Stomach smooth muscle (tissue), 2 donors: ENCODE results near the gene IRF9.

Experiments used
- H3K27ac ChIP-seq: one replicate; pipeline ENCODE4 v1.7.0; 2013; ENCODE audit warnings: mild to moderate bottlenecking, low read length, inconsistent platforms
- H3K27me3 ChIP-seq, 2 donors: one replicate each; pipeline ENCODE4 v1.7.0; 2013; ENCODE audit warnings: low read length in 2 of 2; ENCODE audit not compliant: insufficient read depth in 2 of 2, control insufficient read depth in 1 of 2
- H3K36me3 ChIP-seq, 2 donors: one replicate each; pipeline ENCODE4 v1.7.0; 2013; ENCODE audit warnings: low read length in 2 of 2; ENCODE audit not compliant: control insufficient read depth in 2 of 2, insufficient read depth in 2 of 2
- H3K4me1 ChIP-seq: one replicate; pipeline ENCODE4 v1.7.0; 2013; ENCODE audit warnings: low read length; ENCODE audit not compliant: control insufficient read depth, insufficient read depth
- H3K4me3 ChIP-seq, 2 donors: one replicate each; pipeline ENCODE4 v1.7.0; 2013; ENCODE audit warnings: low read length in 2 of 2
- H3K9ac ChIP-seq, 2 donors: one replicate each; pipeline ENCODE4 v1.7.0; 2013; ENCODE audit warnings: low read length in 2 of 2, mild to moderate bottlenecking in 1 of 2
- H3K9me3 ChIP-seq, 2 donors: one replicate each; pipeline ENCODE4 v1.7.0; 2013; ENCODE audit warnings: low read length in 2 of 2; ENCODE audit not compliant: control insufficient read depth in 2 of 2
- donor health status: healthy.
- donor health status: Pancreatic carcinoma.

IRF9 gene, protein sequence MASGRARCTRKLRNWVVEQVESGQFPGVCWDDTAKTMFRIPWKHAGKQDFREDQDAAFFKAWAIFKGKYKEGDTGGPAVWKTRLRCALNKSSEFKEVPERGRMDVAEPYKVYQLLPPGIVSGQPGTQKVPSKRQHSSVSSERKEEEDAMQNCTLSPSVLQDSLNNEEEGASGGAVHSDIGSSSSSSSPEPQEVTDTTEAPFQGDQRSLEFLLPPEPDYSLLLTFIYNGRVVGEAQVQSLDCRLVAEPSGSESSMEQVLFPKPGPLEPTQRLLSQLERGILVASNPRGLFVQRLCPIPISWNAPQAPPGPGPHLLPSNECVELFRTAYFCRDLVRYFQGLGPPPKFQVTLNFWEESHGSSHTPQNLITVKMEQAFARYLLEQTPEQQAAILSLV

DNA sequence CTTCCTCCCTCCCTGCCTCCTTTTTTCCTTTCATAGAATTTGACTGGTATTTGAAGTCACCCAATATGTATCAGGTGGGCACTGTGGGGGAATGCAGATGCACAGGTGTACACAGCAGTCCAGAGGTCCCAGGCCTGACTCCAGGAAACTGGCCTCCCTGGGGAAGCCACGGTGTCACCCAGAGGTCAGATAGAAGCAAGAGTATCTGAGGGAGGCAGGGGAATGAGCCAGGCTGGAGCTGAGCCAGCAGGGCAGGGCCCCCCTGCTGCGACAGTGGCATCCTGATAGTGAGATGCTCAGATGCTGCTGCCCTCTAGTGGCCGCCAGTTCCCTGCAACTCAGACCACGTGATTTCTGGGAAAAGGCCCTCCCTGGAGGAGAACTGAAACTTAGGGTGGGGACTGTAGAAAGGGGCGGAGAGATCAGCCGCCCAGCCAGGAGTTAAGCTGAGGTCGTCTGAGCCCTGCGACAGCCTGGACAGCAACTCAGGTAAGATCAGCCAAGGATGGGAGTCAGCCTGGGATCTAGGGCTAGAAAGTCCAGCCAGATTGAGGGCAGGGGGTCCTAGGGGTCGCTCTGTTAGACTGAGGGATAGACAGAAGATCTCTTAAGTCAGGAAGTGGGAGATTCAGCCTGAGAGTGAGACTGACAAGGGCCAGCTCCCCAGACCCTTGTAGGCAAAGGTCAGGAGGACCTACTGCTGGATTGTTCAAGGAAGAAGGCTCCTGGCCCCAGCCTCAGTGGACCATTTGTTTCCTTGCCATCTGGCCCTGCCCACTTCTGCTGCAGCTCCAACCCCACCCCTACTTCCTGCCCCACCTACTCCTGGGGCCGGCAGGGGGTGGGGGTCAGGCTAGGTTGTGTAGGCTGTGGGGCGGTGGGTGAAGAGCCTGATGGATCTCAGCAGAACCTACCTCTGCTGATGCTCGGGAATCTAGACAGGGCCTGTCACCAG lies at the start of gene IRF9:
TSS of gene IRF9 (plus strand) at position 416 of the 955 bp plus-strand sequence. CDS start 880 bp downstream, outside the sequence.
- H3K36me3 ChIP-seq: peaks cover 52 to 60% of the 10 kb centered on the region in 2 donors
- H3K4me1 ChIP-seq: peaks cover 26% of the 10 kb centered on the region
- peak within 1 kb of the TSS; percentile 88 for H3K27ac ChIP-seq
- H3K27me3 ChIP-seq: no peaks in the 10 kb centered on the region
- peak within 1 kb of the TSS; percentile 91 to 98 for H3K4me3 ChIP-seq
- peak within 1 kb of the TSS; percentile 91 to 96 for H3K9ac ChIP-seq
- no peaks in the 10 kb centered on the region for H3K9me3 ChIP-seq

DNA sequence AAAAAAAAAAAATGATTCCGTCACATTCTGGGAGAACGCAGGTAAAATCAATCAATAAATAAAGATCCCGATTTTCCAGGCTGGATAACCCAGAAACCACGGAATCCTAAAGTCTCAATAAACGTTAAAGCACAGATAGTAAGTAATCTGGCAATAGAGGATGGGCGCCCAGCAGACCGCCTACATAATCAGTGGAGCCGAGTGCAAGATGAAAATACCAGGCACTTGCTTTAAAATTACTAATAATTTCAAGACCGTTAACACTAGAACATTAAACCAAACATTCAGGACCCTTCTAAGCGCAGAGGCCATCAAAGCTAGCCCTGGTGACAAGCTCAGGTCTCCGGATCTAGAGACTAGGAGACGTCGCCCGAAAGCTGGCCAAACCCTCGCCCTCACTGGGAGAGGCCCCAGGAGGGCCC lies 47.7 kb upstream of the IRF9 start:
- H3K4me3 ChIP-seq: peak overlapping the region; percentile 93 to 96
- H3K27ac ChIP-seq: peak overlapping the region; percentile 97
- H3K9ac ChIP-seq: peak overlapping the region; percentile 96 to 97
- H3K4me1 ChIP-seq: peaks cover 23% of the 10 kb centered on the region
- H3K27me3 ChIP-seq: no peaks in the 10 kb centered on the region
- H3K36me3 ChIP-seq: peaks cover 9 to 11% of the 10 kb centered on the region in 2 donors
- no peaks in the 10 kb centered on the region for H3K9me3 ChIP-seq

DNA sequence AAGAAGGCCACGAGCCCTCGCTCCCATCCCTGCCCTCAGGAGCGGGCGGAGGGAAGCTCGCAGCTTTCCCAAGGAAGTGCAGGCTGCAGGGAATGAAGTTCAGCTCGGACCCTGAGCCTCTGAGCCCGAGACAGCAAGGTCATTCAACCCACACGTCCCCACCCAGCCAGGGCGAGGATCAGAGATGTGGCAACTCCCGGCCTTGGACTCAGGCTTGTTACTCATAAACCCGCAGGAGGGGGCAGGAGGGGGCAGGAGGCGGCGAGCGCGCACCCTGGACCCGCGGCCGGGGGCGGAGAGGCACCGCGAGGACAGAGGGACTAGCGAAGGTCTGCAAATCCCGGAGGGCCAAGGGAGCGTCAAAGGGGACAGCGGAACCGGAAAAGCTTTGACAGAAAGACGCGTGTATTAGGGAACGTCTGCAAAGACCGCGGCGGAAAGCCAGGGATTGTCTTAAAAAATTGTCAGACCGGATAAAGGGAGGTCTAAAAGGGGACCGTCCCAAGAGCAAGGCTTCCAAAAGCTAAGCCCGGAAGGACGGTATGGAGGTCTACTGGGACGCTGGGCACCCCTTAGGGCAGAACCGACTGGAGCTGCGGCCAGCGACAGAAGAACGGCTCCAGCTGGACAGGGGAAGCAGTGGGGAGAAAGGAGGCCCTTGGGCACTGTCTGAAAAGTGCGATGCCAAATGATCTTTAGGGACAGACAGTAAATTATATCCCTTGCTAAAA lies 47.1 kb upstream of the IRF9 start:
- no peaks in the 10 kb centered on the region for H3K27me3 ChIP-seq
- peak overlapping the region; percentile 93 to 96 for H3K4me3 ChIP-seq

DNA sequence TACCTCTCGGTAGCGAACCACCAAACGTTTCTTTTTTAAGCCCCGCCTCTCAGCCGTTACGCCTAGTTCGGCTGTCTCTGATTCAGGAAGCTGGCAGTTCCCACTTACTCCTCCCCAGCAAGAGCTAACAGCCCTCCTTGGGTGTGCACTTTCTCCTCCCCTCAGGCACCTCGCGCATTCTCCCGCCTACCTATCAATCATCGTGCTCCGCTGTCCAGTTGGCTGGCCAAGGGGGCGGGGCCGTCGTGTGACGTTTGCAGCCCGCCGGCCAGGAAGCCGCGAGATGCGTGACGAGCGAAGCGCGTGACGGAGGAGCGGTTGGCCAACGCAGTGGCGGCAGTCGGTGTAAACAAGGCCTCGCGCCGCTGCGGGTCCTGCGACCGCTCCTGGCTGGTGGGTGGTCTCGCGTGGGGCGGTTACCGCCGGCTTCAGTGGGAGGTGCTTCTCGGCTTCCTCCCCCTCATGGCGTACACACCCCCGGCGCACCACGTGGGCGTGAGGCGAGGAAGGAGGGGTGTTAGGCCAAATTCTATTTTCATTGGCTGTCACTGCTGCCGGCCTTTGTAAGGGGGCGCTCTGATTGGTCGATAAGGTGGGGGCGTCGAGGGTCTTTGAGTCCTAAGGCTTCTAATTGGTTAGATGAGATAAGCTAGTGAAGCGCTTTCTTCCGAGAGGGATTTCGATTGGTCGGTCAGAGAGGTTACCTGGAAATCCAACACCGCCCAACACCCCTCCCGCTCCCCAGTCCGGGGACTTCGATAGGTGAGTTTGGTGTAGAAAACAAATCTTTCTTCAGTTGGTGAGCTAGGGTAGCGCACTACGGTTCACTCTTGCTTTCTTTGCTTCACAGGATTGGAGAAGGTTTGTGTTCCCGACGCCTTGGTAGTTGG lies 46.3 kb upstream of the IRF9 start, which contains the start of the genes DCAF11 and NRL:
TSS of gene DCAF11 (plus strand) at position 246 of the 890 bp plus-strand sequence. CDS start 818 bp downstream, outside the sequence.
TSS of gene NRL (minus strand) at position 418 of the 890 bp plus-strand sequence. CDS start 32,101 bp downstream, outside the sequence.
- H3K4me1 ChIP-seq: peaks cover 18% of the 10 kb centered on the region
- H3K4me3 ChIP-seq: peak within 1 kb of the TSS; percentile 93 to 96
- H3K27me3 ChIP-seq: no peaks in the 10 kb centered on the region
- peak within 1 kb of the TSS; percentile 97 for H3K27ac ChIP-seq
- H3K9ac ChIP-seq: peak within 1 kb of the TSS; percentile 96 to 97
- H3K36me3 ChIP-seq: peaks cover 23 to 25% of the 10 kb centered on the region in 2 donors
- no peaks in the 10 kb centered on the region for H3K9me3 ChIP-seq

More for the DNA sequence above, 47.1 kb upstream of the IRF9 start:
- H3K36me3 ChIP-seq: peaks cover 15 to 17% of the 10 kb centered on the region in 2 donors
- H3K9me3 ChIP-seq: no peaks in the 10 kb centered on the region
- peaks cover 18% of the 10 kb centered on the region for H3K4me1 ChIP-seq
- H3K27ac ChIP-seq: peak overlapping the region; percentile 97
- peak overlapping the region; percentile 96 to 97 for H3K9ac ChIP-seq

DNA sequence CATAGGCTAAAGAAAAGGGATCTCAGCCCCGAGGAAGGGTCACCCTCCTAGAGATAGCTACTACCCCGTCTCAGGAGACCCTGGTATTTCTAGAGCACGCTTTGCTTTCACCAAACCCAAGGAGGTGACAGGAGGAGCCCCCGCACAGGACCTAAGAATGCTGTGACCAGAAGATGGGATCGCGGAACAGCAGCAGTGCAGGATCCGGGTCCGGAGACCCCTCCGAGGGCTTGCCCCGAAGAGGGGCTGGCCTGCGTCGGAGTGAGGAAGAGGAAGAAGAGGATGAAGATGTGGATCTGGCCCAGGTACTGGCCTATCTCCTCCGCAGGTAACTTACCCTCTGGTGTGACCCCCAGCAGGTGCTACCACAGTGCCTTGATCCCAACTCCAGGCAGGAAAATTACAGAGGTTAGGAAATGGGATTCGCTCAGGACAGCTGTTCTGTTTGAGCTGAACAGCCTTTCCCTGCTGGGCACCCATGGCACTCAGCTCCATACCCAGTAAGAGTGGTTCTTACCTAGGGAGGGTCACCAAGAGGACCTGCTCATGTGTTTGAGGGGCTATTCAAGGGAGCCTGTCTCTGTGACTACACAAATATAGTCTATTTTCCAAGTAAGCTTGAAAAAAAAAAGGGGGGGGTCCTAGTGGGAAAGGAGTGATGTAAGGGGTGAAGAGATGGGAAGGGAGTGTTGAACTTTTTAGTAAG lies 45.5 kb upstream of the IRF9 start:
- Histone ChIP-seq H3K27ac (peak overlapping the region; percentile 97), H3K9me3 (no peaks in the 10 kb centered on the region), H3K4me3 (peak overlapping the region; percentile 93 to 96), H3K36me3 (peaks cover 25 to 28% of the 10 kb centered on the region in 2 donors), H3K9ac (peak overlapping the region; percentile 96 to 97), H3K4me1 (peaks cover 18% of the 10 kb centered on the region), H3K27me3 (no peaks in the 10 kb centered on the region)

DNA sequence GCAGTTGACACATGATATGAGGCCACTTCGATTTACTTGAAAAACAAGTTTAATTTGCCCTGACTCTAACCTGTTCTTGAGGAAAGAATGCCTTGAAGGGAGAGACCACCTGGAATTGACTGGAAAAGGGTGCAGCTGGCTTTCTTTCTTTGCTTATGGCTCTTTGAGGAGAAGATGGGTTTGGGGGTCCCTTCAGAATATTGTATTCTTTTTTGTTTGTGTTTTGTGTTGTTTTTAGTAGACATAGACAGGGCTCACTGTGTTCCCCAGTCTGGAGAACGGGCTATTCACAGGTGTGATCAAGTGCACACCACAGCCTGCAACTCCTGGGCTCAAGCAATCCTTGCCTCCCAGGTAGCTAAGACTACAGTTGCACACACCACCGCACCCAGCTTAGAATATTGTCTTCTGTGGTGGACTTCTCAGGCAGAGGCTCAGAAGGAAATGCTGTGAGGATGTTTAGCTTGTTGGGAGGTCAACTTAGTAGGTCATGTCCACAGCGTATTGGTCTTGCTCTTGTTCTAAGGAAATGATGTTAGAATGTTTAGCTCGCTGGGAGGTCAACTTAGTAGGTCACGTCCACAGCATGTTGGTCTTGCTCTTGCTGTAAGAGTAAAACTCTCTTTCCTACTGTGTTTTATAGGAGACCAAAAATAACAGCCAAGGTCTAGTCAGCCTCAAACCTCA lies 44.8 kb upstream of the IRF9 start:
- Histone ChIP-seq H3K4me1 (peaks cover 18% of the 10 kb centered on the region), H3K4me3 (peak overlapping the region; percentile 40 to 93), H3K27me3 (no peaks in the 10 kb centered on the region), H3K9me3 (no peaks in the 10 kb centered on the region), H3K27ac (no peak overlapping the region), H3K36me3 (peaks cover 30 to 35% of the 10 kb centered on the region in 2 donors), H3K9ac (peak overlapping the region in 1 of 2 donors; percentile 97)

DNA sequence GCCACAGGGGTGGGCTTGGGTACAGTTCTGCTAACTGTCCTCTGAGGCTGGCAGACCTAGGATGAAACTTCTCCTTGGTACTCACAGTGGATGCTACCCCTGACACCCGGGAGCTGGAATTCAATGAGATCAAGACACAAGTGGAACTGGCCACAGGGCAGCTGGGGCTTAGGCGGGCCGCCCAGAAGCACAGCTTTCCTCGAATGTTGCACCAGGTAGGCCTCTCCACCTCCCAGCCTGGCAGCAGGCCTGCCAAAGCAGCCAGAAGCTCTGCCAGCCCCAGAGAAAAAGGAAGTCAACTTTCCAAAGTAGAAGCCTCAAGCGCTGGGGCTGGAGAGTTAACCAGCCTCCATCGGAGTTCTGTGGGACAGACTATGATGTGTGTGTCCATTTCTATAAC lies 43.9 kb upstream of the IRF9 start:
- H3K9ac ChIP-seq: no peak overlapping the region
- H3K27me3 ChIP-seq: no peaks in the 10 kb centered on the region
- no peak overlapping the region for H3K4me3 ChIP-seq
- no peak overlapping the region for H3K27ac ChIP-seq
- peaks cover 36 to 38% of the 10 kb centered on the region in 2 donors for H3K36me3 ChIP-seq
- no peaks in the 10 kb centered on the region for H3K9me3 ChIP-seq
- H3K4me1 ChIP-seq: peaks cover 18% of the 10 kb centered on the region

DNA sequence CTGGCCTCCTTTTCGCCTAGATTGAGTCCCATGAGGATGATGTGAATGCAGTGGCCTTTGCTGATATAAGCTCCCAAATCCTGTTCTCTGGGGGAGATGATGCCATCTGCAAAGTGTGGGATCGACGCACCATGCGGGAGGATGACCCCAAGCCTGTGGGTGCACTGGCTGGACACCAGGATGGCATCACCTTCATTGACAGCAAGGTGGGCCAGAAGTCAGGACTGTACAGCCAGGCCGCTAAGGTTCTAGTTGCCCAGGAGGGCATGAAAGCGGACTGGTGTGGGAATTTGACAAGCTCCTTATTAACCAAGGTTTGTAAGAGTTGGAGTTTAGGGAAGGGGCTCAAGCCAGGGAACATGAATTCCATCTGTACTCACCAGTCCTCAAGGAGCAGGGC lies 41.4 kb upstream of the IRF9 start:
- no peak overlapping the region for H3K27ac ChIP-seq
- H3K27me3 ChIP-seq: no peaks in the 10 kb centered on the region
- no peaks in the 10 kb centered on the region for H3K9me3 ChIP-seq
- no peak overlapping the region for H3K4me3 ChIP-seq
- no peak overlapping the region for H3K9ac ChIP-seq
- peaks cover 18% of the 10 kb centered on the region for H3K4me1 ChIP-seq
- H3K36me3 ChIP-seq: peaks cover 47 to 51% of the 10 kb centered on the region in 2 donors
